ENCODE data around the gene ARHGAP1.

Gene ARHGAP1

DNA sequence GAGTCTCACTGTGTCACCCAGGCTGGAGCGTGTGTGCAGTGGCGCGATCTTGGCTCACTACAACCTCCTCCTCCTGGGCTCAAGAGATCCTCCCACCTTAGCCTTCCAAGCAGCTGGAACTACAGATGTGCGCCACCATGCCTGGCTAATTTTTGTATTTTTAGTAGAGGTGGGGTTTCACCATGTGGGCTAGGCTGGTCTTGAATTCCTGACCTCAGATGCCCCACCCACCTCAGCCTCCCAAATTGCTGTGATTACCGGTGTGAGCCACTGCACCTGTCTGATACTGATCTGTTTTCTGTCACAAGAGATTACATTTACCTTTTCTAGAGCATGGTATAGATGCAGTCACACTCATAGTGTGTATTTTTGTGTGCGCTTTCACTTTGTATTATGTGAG is 71.5 kb downstream of the ARHGAP1 start:
- TF ChIP-seq YY1 (IDR thresholded peaks at IDR 0.05; ENCODE audit: insufficient read depth, insufficient read length) (no peak), ZNF274 (IDR thresholded peaks at IDR 0.05; ENCODE audit: low read depth, low read length) (no peak), SUZ12 (IDR thresholded peaks at IDR 0.05; ENCODE audit: extremely low read depth, insufficient read depth, insufficient read length) (no peak)
- no peaks in the 10 kb centered on the region for H3K4me1 ChIP-seq (ENCODE audit: insufficient read depth, insufficient read length)
- peaks cover 61% of the 10 kb centered on the region for H3K36me3 ChIP-seq (ENCODE audit: insufficient read depth, insufficient read length, low read length)
- DNase-seq (ENCODE audit: low read depth, low spot score) = no peak
- no peak overlapping the region for H3K9ac ChIP-seq (ENCODE audit: insufficient read length, low read depth)
- no peaks in the 10 kb centered on the region for H3K9me3 ChIP-seq (ENCODE audit: insufficient read depth, low read length)
- no peak overlapping the region for H3K4me3 ChIP-seq (ENCODE audit: insufficient read length, low read depth)
- H3K27me3 ChIP-seq (ENCODE audit: insufficient read depth, insufficient read length) = no peaks in the 10 kb centered on the region
